Colonic mucosa (tissue), 4 donors: Measurements from ENCODE around the gene OR1D5. TPM values are rescaled to one million over a fixed set of nuclear protein-coding genes. Genes with fewer than 3 reads are reported as not detected.
"Not testable (repeated sequence)": the region's sequence is repeated elsewhere in the genome, so short reads cannot be mapped to it uniquely, and the experiment has no call there.

ENCODE experiments used
- DNase-seq: peaks from one replicate; pipeline ENCODE4 v3.0.0-alpha.2; 2020
- H3K27ac ChIP-seq: fragments of 200-600 bp; one replicate; pipeline ENCODE4 v1.8.0; 2021
- H3K27me3 ChIP-seq: fragments of 200-600 bp; one replicate; pipeline ENCODE4 v1.8.0; 2021
- H3K36me3 ChIP-seq: fragments of 200-600 bp; one replicate; pipeline ENCODE4 v1.8.0; 2021
- H3K4me1 ChIP-seq: fragments of 200-600 bp; one replicate; pipeline ENCODE4 v1.8.0; 2021; ENCODE audit warnings: mild to moderate bottlenecking
- H3K4me3 ChIP-seq: fragments of 200-600 bp; one replicate; pipeline ENCODE4 v1.8.0; 2021
- H3K9ac ChIP-seq, 2 donors: one replicate each; pipeline ENCODE4 v1.7.0; 2013; ENCODE audit warnings: control low read depth in 2 of 2, low read depth in 2 of 2, low read length in 2 of 2
- H3K9me3 ChIP-seq: fragments of 200-600 bp; one replicate; pipeline ENCODE4 v1.8.0; 2021
- CTCF ChIP-seq: fragments of 200-600 bp; IDR thresholded peaks from one replicate; pipeline ENCODE4 v1.8.0; 2022; ENCODE audit warnings: antibody characterized with exemption, mild to moderate bottlenecking
- intact Hi-C: fragments of 100-400 bp; cut with DNase I; formaldehyde crosslinking; loops from one replicate; pipeline ENCODE4 v1.14.1; 2022
- total RNA-seq, 2 donors: library from RNA; stranded (reverse); fragmentation: NEBNext Ultra II Directional in 1 of 2; extraction: Animal tissue kit (Norgen Biotek cat#: 25700) in 1 of 2; gene quantifications; one replicate each; pipeline ENCODE4 v1.2.1, GENCODE V29; 2021
- donor health status: healthy.
- donor health status: DM: no; HTN: no; CAD: no.
- donor health status: DM: no; HTN: no; CAD: no.

Gene OR1D5
- total RNA-seq, 2 donors from 2014 or later = not detected

DNA sequence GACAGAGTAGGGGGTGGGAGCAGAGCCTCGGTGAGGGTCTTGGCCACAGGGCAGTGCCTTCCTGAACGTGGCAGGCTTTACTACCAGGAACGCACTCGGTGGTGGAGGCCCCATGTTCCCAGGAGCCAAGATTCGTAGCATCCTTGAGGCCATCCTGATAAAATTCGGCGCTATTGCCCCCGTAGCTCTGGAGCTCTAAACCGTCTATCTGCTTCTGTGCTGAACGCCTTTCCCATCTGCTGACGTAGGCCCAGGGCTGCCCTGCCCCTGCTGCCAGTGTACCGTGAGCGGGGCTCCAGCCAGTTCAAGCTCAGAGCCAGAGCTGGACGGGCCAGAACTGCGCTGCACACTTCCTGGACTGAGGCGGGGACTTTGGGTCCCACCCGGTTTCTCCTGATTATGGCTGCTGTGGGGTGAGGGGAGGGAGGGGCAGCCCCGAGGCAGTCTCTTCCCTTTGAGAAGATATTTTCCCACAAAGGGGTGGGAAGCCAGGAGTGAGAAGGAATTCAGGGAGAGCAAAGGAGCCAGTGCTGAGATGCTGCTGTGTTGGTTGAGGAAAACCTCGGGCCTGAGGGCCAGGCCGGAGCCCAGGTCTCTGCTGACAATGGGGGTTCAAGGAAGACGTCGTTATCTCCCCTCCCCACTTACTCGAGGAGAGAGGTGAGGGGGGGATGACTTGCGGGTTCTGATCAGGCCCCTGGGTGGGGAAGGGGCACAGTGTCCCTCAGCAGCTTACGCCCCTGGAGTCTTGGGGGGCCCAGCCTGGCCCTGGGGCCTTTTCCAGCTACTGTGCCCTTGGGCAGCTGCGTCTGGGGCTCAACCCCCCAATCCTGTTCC, 29.4 kb downstream of the OR1D5 start:
- DNase-seq = no peak
- no peaks in the 10 kb centered on the region for H3K9me3 ChIP-seq
- no peak overlapping the region for H3K27ac ChIP-seq
- no peak for TF ChIP-seq CTCF
- H3K9ac ChIP-seq = no peak overlapping the region
- no peaks in the 10 kb centered on the region for H3K27me3 ChIP-seq
- H3K4me3 ChIP-seq = no peak overlapping the region
- H3K36me3 ChIP-seq = no peaks in the 10 kb centered on the region
- intact Hi-C loops = no loop called here
- H3K4me1 ChIP-seq = no peaks in the 10 kb centered on the region

DNA sequence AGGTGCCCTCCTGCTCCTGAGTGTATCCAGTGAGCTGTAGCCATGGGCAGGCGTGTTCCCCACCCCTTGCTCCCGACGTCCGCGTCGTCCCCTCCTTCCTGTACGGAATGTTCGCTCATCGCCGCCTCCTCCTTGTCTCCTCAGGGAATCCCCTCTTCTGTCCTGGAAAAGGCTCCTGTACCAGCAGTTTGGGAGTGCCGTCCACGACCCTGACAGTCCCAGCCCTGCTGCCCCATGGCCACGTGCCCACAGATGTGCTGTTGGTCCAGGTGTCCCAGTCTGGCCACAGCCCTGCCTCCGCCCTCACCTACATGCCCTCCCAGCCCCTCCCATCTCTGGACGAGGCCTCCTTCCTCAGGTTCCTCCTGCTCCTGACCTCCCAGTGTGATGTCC, 30.2 kb downstream of the OR1D5 start:
- Histone ChIP-seq H3K9ac (no peak overlapping the region), H3K27ac (no peak overlapping the region), H3K27me3 (no peaks in the 10 kb centered on the region), H3K36me3 (no peaks in the 10 kb centered on the region), H3K4me1 (no peaks in the 10 kb centered on the region), H3K4me3 (no peak overlapping the region), H3K9me3 (no peaks in the 10 kb centered on the region)
- no peak for DNase-seq
- no peak for TF ChIP-seq CTCF
- intact Hi-C loops = no loop called here

- Histone ChIP-seq H3K27ac (no peak overlapping the region), H3K4me3 (no peak overlapping the region), H3K9ac (no peak overlapping the region), H3K36me3 (no peaks in the 10 kb centered on the region), H3K27me3 (no peaks in the 10 kb centered on the region), H3K9me3 (no peaks in the 10 kb centered on the region), H3K4me1 (no peaks in the 10 kb centered on the region)
- intact Hi-C loops = no loop called here
- TF ChIP-seq CTCF = no peak
- DNase-seq = no peak
Measured at GRCh38 chr17:3032258-3033247, 30.9 kb downstream of the OR1D5 start.

GRCh38 chr17:3030852-3031470, 32.4 kb downstream of the OR1D5 start:
- H3K4me1 ChIP-seq, H3K27me3 ChIP-seq, H3K4me3 ChIP-seq, DNase-seq, H3K9me3 ChIP-seq, H3K36me3 ChIP-seq, H3K27ac ChIP-seq, H3K9ac ChIP-seq, intact Hi-C loops: not testable (repeated sequence)

DNA sequence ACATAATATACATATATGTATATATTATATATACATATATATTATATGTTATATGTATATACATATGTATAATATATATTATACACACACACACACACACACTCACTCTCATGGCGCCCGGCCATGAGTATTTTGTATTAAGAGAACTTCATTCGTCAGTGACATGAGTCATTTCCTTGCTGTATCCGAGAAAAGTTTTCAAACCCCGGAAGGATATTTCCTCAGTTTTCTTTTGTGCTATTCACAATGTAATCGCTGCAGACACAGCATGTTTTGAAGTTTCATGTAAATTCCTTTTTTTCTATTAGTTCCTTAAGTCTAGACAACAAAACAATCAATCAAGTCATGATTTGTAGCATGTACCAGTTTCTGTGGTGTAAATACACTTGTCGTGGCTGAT, 33.3 kb downstream of the OR1D5 start:
- no peak overlapping the region for H3K27ac ChIP-seq
- H3K4me3 ChIP-seq = no peak overlapping the region
- no peaks in the 10 kb centered on the region for H3K27me3 ChIP-seq
- H3K9ac ChIP-seq = no peak overlapping the region
- H3K4me1 ChIP-seq = no peaks in the 10 kb centered on the region
- no peak for TF ChIP-seq CTCF
- no peaks in the 10 kb centered on the region for H3K36me3 ChIP-seq
- intact Hi-C loops = no loop called here
- no peak for DNase-seq
- H3K9me3 ChIP-seq = no peaks in the 10 kb centered on the region
